Daoy (cell line): ENCODE data around the gene S100A1. TPM values are rescaled to one million over a fixed set of nuclear protein-coding genes. Genes with fewer than 3 reads are reported as not detected.
"Not testable (repeated sequence)": the region's sequence is repeated elsewhere in the genome, so short reads cannot be mapped to it uniquely, and the experiment has no call there.

ENCODE experiments used
- DNase-seq: peaks from one replicate; pipeline ENCODE4 v3.0.0-alpha.2; 2015; ENCODE audit warnings: low read depth
- total RNA-seq: library from RNA; depleted of rRNA; stranded (reverse); fragments of >200 nt; shearing (Covaris generic); gene quantifications from 2 replicates; pipeline ENCODE4 v1.2.3, GENCODE V29; 2014

Gene S100A1
- total RNA-seq, 1 experiment from 2014 or later = 0.40 TPM

DNA sequence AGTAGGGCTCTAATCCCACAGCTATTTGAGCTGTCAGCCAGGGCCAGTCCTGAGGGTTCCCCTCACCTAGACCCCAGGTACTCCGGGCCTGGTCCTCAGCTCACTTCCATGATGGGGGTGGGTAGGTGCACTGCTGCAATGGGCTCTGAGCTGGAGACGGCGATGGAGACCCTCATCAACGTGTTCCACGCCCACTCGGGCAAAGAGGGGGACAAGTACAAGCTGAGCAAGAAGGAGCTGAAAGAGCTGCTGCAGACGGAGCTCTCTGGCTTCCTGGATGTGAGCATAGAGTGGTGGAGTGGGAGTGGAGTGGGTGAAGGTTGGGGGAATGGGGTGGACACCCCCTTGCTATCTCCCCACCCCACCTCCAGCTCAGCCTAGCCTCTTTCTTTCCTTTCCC, 2.1 kb downstream of the S100A1 start:
- no peak for DNase-seq

GRCh38 chr1:153631047-153632022, 3.1 kb downstream of the S100A1 start:
- no peak for DNase-seq

GRCh38 chr1:153633161-153633753, 5.0 kb downstream of the S100A1 start:
- no peak for DNase-seq

DNA sequence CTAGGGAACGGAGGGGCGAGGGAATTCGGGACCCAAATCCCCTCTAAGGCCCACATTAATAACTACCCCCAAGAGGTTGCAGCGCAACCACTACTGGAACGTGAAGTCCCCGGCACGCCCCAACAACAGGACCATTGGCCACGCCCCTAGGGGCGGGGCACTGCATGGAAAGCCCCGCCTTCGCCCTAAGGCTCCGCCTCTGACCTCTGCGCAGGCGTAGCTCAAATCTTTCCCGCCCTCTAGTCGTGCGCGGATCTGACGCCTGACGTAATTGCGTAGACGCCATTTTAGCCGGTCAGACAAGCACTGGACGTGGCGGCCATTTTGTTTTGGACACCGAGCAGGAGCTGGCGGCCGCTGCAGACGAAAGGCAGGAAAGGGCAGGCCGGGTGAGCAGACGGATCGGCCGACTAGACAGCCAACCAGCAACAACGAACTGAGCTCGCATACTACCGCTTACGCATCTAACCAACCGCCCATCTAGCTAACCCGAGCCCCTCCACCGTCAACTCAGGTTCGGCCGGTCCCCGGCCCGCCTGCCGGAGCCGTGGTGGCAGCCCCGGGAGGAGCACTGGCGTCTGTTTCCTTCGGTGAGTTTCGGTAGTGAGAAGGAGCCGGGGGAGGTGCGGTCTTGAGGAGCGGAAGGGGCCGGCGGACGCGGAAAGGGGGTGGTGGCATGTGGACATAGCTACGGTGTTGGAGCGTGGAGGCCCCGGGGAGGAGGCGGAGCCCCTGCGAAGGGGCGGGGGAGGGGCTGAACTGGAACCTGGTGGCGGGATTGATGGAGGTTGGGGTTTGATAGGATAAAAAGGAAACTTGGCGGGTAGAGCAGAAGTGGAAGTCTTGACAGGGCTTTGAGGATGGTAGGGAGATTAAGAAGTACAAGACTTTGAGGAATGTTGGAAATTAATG, 5.8 kb downstream of the S100A1 start, which contains the start of gene CHTOP:
Gene CHTOP, plus strand, starts transcription at position 313 of the 912 bp plus-strand sequence. CDS start 2,523 bp downstream, outside the sequence.
- peak; percentile 99 for DNase-seq

DNA sequence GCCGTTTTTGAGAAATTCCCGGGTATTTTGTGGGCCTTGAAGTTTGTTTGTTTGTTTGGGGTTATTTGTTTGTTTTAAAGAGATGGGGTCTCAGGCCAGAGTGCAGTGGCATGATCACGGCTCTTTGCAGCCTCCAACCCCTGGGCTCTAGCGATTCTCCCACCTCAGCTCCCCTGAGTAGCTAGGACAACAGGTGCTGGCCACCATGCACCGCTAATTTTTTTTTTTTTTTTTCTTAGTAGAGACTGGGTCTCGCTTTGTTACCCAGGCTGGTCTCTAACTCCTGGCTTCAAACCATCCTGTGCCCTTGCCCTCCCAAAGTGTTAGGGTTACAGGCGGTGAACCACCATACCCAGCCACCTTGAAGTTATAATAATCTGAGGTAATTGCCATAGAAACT, 7.6 kb downstream of the S100A1 start:
- no peak for DNase-seq

DNA sequence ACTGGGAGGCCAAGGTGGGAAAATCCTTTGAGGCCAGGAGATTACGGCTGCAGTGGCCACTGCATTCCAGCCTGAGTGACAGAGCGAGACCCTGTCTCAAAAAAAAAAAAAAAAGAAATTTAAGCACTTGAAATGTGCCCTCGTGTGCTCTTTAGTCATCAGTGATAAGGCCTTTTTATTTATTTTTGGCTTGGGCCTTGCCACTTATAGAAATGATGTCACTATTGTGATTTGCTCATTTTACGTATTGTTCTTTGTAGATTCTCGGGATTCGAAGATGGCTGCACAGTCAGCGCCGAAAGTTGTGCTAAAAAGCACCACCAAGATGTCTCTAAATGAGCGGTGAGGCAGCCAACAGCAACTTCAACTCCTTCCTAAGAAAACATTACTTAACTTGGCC, 8.1 kb downstream of the S100A1 start:
- DNase-seq = no peak

DNA sequence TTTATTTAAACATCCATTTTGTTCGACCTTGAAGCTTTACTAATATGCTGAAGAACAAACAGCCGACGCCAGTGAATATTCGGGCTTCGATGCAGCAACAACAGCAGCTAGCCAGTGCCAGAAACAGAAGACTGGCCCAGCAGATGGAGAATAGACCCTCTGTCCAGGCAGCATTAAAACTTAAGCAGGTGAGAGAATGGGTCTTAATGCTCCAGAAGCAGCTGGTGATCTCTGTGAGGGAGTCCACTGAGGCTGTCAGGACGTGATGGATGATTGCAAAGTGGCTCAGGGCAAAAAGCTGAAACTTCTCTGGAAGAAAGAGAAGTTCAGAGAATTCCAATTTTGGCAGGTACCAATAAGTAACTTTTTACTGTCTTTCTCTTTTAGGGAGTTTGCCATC, 10.0 kb downstream of the S100A1 start:
- DNase-seq = no peak

- DNase-seq = no peak
These were observed 11.0 kb downstream of the S100A1 start for GRCh38 chr1:153639280-153639679.

DNA sequence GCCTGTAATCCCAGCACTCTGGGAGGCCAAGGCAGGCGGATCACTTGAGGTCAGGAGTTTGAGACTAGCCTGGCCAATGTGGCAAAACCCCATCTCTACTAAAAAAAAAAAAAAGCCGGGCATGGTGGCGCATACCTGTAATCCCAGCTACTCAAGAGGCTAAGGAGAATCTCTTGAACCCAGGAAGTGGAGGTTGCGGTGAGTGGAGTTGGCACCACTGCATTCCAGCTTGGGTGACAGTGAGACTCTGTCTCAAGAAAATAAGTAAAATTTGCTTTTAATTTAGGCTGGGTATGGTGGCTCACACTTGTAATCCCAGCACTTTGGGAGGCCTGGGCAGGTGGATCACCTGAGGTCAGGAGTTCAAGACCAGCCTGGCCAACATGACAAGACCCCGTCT, 12.0 kb downstream of the S100A1 start:
- not testable (repeated sequence) for DNase-seq

GRCh38 chr1:153640861-153641260, 12.6 kb downstream of the S100A1 start:
- DNase-seq = no peak

GRCh38 chr1:153642161-153642560, 13.9 kb downstream of the S100A1 start:
- DNase-seq = no peak

DNA sequence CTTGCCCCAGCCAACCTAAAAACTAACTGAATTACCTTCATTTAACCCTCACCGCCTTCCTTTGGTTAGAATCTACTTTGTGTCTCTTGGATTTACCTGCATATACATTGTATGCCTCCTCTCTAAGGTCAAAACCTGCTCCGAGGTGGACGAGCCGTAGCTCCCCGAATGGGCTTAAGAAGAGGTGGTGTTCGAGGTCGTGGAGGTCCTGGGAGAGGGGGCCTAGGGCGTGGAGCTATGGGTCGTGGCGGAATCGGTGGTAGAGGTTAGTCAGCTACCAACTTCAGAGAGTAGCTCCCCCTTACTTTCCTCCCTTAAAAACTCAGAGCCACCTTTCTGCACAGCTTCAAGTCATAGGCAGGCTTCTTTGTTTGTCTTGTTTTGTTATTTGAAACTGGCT, 14.9 kb downstream of the S100A1 start:
- DNase-seq = no peak

- no peak for DNase-seq
These were observed 15.6 kb downstream of the S100A1 start for GRCh38 chr1:153643816-153644215.

GRCh38 chr1:153646672-153647345, 18.6 kb downstream of the S100A1 start:
- no peak for DNase-seq

GRCh38 chr1:153647346-153647714, 19.1 kb downstream of the S100A1 start:
- DNase-seq = no peak

GRCh38 chr1:153648000-153648643, 19.9 kb downstream of the S100A1 start:
- DNase-seq = no peak

DNA sequence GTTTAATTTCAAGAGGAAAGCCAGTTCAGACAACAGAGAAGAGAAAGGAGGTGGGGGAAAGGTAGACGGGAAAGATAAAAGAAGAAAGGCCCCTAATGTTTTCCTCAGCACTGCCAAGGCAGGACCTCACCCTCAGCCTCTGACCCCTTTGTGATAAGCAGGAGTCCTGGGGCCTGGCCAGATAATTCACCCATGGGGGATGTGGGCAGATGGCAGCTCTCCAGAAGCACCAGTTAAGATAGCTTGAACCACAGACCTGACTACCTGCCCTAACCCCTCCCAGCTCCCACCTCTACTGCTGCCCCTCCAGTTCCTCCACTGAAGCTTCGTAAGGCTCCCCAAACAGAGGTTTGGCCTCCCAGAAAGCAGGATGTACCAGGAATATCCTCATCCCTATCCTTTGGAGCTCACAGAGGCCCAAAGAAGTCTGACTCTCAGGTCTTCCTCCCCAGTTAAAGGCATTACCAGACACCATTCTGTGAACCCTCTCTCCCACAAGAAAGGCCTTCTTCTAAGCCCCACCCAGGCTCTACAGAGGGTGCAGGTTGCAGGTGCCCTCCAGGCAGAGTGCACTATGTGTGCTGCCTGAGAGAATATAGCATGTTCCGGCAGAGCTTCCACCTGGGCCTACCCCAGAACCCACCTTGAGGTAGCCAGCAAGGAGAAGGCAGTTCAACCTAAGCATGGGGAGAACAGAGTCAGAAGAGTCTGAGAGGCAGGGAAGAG, 21.1 kb downstream of the S100A1 start:
- DNase-seq = no peak

DNA sequence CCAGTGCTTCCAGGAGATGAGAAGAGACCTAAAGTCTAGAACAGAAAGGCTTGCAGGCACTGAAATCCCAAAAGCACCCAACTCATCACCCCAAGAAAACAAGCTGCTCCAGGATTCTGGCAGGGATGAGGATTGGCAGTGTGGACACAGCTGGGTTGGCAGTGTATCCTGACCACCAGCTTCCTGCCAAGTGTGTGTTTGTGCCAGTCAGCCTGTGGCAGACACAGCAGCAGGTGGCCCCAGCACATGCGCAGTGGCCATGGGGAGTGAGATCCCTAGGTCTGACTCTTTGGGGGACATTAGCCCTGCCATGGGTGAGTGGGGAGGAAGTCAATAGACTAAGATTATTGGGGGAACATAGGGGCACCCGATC, 21.6 kb downstream of the S100A1 start:
- DNase-seq = peak; percentile 44

DNA sequence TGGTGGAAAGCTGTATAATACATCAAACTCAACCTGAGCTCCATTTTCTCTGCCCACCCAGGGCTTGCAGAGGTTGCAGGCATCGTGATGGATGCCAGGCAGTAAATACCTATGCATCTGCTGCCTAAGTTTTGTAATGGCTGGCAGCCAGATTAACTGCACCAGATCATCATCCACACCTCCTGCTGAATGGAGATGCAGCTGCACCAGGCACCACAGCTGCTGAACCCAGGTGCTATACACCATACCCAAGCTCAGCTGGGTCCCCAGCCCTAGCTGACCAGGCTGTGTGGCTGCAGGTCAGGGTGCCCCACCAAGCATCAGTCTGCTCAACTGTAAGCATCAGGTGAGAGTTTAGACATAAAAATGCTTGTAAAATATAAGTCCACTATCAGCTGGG, 23.5 kb downstream of the S100A1 start:
- no peak for DNase-seq

DNA sequence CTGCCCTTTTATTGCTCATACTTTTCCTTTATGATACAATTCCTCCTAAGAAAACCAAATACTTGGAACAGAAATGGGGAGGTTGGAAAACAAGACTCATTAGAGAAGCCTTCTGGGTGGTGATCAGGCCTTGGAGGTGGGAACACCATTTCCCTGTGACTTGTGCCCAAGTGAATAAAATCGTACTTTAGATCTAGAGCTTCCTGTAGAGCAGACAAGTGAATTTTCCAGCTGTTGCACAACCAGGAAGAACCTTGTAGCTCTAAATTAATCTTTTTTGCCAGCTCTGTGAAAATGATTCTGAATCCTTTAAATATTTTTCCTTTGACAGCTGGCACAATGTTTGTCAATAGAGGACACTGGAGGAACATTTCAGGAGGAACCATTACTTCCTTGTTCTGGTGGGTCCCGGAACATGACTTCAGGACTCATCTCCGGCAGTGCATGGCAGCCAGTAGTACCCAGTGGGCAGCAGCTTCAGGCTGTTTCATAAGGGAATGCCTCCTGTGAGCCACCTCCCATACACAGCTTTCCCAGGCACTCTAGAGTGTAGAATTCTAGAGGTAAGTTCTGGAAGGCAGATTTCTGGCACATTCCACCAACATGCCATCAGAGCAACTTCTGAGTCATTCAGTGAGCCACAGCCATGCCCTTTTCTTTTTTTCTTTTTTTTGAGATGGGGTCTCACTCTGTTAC, 24.7 kb downstream of the S100A1 start:
- peak; percentile 46 for DNase-seq
